GM19238 (cell line): Measurements from ENCODE around the gene IDH1.
"Not testable (repeated sequence)": the region's sequence is repeated elsewhere in the genome, so short reads cannot be mapped to it uniquely, and the experiment has no call there.

ENCODE experiments used
- DNase-seq: peaks from one replicate; pipeline ENCODE4 v3.0.0; 2011; ENCODE audit warnings: low spot score; ENCODE audit not compliant: insufficient read length

Gene IDH1

DNA sequence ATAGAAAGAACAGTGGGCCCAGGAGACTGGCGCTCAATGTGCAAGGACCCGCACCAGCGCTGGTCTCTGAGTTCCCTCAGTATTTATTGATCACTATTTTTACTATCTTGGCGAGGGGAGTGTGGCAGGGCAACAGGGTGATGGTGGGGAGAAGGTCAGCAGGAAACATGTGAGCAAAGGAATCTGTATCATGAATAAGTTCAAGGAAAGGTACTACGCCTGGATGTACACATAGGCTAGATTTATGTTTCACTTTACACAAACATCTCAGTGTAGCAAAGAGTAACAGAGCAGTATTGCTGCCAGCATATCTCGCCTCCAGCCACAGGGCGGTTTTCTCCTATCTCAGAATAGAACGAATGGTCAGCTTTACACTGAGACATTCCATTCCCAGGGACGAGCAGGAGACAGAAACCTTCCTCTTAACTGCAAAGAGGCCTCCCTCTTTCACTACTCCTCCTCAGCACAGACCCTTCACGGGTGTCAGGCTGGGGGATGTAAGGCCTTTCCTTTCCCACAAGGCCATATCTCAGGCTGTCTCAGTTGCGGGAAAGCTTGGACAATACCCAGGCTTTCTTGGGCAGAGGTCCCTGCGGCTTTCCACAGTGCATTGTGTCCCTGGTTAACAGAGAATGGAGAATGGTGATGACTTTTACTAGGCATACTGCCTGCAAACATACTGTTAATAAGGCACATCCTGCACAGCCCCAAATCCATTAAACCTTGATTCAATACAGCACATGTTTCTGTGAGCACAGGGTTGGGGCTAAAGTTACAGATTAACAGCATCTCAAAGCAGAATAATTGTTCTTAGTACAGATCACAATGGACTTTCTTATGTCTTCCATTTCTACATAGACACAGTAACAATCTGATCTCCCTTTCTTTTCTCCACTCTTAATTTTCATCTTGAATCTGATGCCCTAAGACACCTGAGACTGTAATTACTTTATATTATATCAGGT is 2.3 kb upstream of the IDH1 start:
- not testable (repeated sequence) for DNase-seq

DNA sequence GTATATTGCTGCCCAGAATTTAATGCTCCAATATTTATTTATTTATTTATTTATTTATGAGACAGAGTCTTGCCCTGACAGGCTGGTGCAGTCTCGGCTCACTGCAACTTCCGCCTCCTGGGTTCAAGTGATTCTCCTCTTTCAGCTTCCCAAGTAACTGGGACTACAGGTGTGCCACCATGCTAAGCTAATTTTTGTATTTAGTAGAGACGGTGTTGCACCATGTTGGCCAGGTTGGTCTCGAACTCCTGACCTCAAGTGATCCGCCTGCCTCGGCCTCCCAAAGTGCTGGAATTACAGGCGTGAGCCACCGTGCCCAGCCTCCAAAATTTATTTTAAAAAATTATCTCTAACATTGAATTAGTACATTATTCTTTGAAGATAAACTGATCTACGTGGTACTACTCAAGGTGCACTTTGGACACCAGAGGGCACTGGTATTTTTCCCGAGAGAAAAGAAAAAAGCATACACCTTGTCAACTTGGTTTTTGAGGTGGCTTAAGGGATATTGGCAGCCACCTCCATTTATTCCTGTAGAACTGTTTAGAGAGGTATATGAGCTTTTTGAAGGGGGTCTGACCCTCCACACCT is 1.4 kb upstream of the IDH1 start:
- no peak for DNase-seq

DNA sequence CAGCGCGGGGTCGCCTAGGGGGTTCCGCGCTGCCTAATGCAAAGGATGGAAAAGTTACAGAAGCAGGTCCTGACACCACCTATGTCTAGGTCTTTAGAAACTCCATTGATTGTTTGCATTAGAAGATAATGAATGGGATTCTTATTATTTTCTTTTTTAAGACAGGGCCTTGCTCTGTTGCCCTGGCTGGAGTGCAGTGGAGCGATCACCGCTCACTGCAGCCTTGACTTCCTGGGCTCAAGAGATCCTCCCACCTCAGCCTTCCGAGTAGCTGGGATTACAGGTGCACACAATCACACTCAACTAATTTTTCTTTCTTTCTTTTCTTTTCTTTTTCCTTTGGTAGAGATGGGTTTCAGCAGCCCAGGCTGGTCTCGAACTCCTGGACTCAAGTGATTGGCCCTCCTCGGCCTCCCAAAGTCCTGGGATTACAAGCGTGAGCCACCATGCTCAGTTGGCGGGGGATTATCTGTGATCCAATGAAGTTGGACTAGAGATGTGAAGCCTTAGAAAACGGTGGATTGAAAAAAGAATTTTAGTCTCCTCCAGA is 761 bp upstream of the IDH1 start:
- DNase-seq = no peak

DNA sequence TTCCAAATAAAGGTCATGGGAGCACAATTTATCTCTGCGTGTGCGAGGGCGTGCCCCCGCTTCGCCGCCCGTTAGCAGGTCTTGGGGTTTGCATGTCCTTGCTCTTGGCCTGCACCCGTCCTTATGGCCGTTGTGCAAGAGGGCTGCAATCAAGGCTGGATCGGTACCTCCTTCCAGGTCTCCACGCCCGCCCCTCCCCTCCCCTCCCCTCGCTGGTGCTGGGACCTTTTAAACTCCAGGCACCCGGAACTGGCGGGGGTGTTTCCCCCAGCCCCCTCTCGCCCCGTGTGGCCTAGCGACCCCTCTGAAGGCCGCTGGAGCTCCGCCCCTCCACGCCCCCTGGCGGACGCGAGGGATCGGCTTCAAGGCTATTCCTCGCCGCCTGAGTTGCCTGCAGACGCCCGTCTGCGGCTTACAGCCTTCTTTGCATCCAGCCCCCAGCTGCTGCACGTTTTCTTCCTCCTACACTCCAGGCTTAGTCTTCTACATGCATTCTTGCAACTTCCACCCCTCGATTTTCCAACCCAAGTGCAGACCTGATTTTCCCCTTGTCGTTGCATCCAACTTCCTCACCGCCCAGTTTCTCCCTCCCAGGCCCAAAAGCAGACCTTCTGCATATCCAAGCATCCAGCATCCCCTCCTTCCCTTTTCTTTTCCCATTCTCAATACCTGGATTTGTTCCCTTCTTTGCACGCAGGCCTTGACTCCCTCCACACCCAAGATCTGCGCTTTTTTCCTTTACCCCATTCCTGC is 577 bp downstream of the IDH1 start:
- DNase-seq = peak; percentile 86

DNA sequence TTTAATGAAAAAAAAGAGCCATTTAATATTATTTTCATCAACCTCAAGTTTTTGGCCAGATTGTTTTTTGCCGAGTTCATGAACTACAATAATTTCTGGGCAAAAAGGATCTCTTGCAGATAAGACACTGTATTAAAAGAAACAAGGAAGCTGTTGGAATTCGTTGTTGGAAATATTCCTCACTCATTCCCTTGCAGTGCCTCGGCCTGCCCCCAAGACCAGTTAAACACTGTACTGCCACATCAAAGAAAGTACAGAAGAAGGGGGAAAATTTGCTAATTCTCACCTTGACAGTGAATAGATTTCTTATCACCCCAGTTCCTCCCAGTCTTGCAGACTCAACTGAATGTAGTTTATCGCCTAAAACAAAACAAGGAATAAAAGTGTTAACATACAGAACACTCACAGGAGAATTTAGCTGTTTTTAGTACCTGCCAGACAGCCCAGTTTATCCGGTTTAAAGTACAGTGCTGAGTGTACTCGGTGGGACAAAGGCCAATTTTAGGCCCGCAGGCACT is 1.2 kb downstream of the IDH1 start:
- DNase-seq = no peak

DNA sequence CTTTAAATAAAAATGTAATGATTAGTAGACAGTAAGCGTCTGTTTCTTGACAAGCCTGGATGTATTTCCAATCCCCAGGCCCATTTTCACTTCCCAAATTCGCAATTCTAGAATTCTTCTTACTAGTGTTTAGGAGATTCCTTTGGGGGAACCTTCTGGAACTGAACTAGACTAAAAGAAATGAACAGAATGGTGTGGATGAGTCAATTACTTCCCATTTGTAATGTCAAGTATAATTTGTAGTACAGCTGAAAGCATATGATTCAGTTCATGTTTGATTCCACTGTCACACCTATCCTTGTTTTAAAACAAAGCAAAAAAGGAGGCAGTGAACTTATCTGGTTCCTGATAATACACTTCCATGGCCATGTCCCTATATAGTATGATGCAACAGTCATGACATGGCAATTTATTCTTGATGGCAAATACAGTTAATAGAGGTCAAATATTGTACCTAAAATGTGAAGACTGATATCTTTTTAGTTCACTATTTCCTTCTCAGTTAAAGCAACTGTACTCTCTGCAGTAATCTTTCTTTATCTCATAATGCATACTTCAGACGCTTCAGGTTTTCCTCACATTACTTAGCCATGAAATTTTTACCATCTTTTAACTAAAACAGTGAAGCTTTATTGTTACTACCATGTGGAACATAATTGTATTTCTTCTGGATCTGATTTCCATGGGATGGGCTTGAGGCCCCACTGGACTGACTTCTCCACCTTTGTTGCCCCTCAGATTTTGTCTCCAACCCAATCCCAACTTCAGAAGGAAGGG is 2.0 kb downstream of the IDH1 start:
- DNase-seq = no peak

DNA sequence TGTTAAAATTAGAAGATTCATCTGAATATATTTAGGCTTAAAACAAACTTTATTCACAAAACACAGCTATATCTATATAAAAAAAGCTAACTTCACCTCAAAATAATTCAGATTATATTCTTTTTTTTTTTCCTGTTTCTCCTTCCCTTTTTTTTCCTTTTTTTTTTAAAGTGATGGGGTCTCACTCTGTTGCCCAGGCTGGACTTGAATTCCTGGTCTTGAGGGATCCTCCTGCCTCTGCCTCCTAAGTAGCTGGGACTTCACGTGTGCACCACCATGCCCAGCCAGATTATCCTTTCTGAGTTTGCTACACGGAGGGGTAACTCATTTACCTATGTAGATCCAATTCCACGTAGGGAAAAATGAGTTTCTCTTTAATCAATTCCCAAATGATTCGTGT is 3.8 kb downstream of the IDH1 start:
- no peak for DNase-seq

DNA sequence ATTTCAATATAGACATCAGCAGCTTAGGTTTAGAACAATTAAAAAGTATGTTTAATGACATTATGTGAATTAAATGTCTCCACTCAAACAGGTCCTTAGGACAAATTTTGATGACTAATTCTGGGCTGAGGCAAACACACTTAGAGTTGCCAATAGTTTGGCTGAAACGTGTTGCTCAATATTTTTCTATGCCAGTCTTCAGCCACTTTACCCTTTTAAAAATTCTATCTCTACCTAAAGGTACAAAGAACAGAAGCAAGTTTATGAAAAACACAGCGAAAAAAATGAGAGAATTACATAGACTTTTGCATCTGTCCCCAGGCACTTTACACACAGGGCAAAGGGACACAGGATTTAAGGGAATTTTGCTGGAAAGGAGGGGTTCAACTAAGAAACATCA is 4.5 kb downstream of the IDH1 start:
- no peak for DNase-seq

DNA sequence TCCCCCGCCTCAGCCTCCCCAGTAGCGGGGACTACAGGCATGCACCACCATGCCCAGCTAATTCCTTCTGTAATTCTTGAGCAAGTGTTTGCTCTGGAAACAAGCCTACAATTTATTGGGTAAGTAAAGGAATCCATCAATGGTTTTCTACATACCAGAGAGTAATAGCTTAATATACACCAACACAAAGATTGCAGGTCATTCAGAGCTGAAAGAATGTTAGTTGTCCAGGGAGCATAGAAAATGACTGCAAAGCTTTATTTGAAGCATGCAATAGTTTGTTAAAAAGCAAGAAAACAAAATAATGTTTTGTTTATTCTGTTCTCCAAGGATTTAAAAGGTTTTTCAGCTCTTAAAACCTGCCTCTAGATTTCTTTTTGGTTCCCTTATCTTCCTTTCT is 5.6 kb downstream of the IDH1 start:
- no peak for DNase-seq

DNA sequence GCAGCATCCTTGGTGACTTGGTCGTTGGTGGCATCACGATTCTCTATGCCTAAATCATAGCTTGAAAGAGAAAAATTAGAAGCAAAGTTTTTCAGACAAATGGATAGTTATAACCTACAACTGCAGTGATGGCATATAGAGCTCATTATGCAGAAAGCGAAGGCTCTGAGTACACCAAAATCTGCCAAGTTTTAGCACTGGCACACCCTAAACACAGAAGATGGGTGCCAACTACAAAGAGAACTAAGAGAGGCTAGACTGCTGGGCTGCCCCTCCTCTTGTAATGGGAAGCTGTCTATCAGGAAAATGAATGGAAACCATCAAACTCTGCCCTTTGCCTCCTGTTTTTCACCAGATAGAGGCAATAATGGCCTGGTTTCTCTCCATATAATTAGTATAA is 6.3 kb downstream of the IDH1 start:
- no peak for DNase-seq

DNA sequence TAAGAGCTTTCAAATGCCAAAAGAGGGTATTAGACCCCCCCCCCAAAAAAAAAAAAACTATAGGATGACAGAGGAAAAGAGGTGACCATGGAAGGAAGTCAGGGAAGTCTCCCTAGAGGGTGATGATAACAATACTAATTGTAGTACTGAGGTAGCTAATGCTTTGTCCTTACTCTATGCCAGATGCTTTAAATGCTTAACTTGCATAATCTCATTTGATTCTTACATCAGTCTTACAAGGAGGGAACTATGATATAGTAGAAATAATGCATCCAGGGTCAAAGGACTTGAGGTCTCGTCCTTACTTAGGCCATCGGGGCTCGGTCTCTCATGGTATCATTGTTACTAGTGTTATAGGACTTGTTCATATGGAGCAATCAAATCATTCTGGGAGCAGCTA is 9.1 kb downstream of the IDH1 start:
- DNase-seq = no peak

DNA sequence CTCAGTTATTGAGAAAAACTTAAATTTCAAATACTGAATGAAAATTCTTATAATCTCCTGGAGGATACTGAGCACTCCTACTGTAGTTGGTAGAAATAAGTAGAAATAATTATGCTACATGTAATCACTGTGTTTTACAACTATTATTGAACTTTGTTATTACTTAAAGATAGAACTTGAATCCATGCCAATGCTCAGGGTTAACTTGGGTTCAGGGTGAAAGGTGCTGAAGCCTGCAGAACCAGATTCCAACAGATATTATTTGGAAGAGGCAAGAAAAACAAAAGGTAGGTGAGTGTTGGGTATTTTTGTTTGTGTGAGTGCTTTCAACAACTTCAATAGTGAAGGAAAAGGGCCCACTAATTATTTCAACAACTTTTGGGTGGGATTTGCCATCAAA is 10.4 kb downstream of the IDH1 start:
- no peak for DNase-seq

DNA sequence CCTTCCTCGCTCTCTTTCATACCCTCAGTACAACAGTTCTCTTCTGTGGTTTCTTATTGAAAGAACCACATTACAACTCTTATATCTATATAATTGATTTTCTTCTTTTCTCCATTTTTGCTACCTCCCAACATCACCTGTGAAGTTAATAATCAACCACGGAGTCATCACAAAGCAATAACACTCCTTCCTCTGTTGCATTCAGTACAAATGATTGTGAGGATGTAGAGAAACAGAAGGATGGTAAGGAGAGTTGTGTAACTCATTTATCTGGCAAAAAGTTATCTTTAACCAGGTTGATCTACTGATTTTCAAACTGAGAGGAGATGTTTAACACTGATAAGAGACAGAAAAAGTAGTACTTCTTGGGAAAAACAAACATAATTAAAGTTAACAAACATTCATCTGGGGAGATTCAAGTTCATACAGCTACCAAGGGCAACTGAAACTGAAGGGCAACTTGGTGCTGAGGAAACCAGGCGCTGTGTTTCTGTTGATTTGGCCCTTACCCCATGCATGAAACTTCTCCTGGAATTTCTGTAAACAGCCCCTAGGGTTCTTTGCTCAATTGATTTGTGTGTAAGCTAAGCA is 14.2 kb downstream of the IDH1 start:
- DNase-seq = no peak

DNA sequence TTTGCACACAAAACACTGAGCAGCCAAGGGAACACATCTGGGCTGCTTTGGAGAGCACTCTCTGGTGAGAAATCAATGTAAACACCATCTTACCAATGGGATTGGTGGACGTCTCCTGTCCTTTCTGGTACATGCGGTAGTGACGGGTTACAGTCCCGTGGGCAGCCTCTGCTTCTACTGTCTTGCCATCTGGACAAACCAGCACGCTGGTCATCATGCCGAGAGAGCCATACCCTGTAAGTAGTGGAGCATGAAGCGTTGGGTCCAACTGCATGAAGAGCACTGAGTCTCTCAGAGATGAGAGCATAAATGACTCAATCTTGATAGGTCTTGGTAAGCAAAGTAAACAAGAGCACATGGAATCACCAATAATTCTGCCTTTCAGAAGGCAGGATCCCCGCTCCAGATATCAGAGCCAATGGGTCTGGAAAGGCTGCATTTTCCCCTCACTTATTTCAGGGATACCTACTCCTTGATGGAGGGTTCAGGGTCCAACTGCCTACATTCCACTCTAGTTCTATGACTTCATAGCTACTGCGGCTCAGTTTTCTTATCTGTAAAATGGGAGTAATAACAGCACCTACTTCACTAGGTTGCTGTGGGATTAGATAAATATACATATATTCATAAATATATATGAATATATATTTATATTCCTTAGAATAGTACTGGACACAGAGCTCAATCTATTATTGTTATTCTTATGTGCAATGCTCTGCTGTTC is 14.9 kb downstream of the IDH1 start:
- no peak for DNase-seq

DNA sequence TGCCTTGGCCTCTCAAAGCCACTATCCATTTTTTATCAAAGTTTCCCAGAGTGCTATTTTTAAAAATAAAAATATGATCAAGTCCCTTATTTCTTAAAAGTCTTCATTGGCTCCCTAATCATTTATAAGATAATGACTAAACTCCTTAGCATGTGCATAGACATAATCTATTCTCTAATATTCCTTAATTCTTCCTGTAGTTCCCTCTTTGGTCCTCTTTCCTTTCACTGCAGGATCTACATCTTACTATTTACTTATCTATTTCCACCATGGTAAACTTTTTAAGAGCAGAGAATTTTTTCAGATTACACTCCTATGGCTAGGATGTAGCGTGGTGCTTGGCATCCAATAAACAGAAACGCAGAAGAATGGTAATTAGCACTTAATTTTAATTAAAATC is 19.0 kb downstream of the IDH1 start:
- no peak for DNase-seq

DNA sequence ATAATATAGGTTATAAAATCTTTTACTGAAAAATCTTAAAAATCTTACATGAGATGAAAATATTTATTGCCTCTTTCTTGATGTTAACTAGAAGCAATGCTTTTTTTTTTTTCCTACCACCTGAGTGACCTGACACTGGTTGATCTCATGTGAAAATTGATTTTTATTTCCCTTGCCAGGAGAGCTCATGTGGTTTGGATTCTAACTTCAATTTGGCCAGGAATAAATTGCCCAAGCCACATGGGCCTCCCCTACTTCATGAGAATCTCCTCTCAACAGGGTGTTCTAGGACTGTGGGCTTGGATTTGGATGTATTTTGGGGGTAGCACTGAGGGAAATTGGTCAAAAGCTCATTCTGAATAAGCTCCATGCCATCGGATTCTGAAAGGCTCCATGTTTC is 20.1 kb downstream of the IDH1 start:
- DNase-seq = no peak

DNA sequence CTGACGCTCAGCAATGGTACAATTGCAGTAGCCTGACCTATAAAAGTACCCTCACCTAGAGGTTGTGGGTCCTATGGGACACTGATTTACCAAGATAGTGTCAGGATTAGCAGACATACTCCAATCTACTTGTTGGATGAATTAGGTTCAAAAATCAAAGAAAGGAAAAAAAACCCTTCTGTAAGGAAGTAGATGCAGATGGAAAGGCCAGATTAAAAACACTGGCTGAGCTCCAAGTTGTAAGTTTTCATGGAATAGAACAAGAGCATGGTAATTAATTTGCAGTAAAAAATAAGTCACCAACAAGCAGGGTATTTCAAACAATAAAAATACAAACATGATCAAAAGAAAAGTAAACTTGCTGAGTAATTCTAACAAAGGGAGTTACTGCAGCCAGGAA is 26.4 kb downstream of the IDH1 start:
- no peak for DNase-seq

DNA sequence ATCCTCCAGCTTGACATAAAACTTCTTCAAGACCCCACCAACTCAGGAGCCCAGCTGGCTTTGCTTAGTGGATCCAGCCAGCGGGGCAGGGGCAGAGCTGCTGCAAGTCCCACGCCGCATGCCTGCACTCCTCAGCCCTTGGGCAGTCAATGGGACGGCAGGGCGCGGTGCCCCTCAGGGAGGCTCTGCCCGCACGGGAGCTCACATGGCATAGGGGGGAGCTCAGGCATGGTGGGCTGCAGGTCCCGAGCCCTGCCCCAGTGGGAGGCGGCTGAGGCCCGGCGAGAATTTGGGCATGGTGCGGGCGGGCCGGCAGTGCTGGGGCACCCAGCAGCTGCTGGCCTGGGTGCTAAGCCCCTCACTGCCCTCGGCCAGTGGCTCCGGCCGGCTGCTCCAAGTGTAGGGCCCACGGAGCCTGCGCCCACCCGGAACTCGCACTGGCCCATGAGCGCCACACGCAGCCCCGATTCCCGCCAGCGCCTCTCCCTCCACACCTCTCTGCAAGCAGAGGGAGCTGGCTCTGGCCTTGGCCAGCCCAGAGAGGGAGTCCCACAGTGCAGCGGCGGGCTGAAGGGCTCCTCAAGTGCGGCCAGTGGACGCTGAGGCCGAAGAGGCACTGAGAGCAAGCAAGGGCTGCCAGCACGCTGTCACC is 27.2 kb downstream of the IDH1 start:
- DNase-seq = no peak

DNA sequence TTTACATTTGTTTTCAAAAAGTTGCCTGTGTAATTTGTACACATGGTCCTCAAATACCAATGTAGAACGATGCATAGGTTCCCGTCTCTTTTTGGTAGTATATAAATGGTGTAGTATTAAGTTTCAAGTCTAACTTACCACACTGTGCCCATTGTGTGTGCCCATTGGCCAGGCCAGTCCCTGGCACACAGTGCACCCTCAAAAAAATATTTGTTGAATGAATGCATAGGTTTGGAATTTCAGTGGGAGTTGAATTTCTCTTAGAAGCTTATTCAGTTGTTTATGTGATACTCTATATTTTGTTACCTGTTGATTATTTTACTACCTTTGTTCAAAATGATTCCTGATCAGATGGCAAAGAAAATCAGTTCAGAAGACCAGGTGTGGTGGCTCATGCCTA is 30.1 kb downstream of the IDH1 start:
- no peak for DNase-seq
